HG03442 (cell line): ENCODE data around the gene TNS3.

Source experiments
- ATAC-seq: cut with Tn5 transposase; IDR thresholded peaks from one replicate; pipeline ENCODE4 v1.9.1; 2021; ENCODE audit warnings: mild to moderate bottlenecking, moderate library complexity; ENCODE audit not compliant: unreplicated experiment

Gene TNS3

DNA sequence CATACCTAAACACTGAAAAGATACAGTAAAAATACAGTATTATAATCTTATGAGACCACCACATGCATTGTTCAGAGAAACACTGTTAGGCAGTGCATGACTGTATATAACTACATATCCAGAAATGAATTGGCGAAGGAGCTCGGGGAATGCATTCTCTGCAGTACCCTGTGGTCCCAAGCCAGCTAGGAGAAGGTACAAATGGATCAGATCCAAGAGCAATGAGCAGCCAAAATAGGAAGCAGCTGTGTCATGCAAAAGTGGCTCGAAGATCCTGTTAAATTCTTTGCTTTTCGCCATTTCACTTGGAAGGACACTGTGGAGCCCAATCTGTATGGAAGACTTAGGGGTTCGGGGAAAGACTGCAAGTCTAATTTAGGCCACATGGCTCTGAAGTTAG, 334.8 kb downstream of the TNS3 start:
- no peak for ATAC-seq

DNA sequence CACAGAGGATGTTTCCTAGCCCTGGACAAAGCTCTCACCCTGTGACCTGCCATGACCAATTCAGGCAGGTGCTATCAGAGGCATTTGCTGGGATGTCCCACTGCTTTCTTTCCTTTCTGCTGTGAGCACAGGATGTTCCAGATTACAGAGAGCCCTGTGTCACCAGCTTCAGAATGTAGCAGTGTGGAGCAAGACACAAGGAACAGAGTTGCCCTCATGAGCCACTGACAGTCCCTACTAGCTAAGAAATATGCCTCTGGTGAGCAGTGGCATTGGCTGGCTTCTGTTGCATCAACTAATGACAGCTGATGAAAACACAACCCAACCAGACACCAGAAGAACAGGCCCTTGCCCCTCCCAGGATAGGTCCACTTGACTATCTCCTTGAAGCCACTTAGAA, 337.2 kb downstream of the TNS3 start:
- ATAC-seq = no peak

GRCh38 chr7:47241112-47242065, 340.5 kb downstream of the TNS3 start:
- no peak for ATAC-seq

DNA sequence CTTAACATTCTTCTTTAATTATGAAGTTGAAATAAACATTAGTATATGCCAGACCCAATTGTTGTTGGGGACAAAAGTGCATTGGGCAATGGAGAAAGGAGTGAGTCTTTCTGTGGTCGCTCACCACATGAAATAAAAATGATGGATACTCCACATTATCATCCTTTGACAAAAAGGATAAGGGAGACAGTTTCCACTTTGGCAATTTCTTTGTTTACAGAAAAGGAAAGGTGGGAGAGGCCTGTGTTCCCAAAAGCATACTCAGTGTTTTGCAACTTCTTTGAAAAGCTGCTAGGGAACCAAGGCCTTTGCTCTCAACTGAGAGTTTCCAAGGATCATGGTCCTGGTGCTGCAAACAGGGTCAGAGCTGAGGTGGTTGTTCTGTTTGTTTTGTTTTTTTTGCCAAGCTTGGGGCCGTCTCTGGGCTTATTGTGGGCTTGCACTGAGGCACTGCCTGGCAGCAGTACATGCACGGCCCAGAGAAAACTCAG, 341.9 kb downstream of the TNS3 start:
- ATAC-seq = no peak

- no peak for ATAC-seq
Observed at GRCh38 chr7:47239034-47239433, 342.9 kb downstream of the TNS3 start.

- no peak for ATAC-seq
Observed at GRCh38 chr7:47236480-47237129, 345.3 kb downstream of the TNS3 start.

DNA sequence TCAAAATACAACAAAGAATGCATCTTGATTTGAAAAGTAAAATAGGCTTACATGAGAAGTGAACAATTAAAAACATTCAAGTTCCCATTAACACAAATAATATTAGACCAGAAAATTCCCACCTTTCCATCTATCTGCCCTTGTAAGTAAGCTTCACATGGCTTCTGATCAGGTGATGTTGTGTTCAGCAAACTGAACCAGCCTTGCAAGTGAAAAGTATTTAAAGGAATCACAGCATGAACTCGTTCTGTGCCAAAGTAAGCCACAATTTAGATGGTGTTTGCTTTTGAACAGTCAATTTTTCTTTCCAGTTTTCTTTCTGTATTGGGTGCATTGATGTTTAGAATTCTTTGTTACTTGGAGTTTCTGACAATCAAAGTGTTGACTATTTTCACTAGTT, 347.9 kb downstream of the TNS3 start:
- ATAC-seq = no peak

DNA sequence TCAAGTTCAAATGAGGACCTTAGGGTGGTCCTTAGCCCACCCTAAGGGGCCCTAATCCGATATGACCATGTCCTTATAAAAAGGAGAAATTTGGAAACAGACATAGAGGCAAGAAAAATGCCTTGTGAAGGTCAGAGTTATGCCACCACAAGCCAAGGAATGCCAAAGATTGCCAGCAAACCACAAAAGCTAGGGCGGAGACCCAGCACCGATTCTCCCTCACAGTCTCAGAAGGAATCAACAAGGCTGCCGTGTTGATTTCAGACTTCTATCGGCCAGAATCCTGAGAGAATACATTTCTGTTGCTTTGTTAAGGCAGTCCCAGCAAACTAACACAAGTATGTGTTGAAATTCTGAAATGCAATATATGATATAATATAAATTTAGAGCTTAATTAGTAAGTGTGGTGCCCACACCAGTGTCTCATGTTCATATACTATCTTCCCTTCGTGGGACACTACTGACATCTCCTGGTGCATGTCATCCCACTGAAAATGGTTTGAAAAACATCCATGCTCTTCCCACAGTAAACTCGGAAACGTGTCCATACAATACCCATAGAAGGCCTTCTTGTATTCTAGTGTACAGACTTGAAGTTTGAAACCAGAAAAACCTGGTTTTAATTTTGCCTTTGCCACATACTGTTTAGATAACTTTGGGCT, 349.0 kb downstream of the TNS3 start:
- ATAC-seq = no peak

DNA sequence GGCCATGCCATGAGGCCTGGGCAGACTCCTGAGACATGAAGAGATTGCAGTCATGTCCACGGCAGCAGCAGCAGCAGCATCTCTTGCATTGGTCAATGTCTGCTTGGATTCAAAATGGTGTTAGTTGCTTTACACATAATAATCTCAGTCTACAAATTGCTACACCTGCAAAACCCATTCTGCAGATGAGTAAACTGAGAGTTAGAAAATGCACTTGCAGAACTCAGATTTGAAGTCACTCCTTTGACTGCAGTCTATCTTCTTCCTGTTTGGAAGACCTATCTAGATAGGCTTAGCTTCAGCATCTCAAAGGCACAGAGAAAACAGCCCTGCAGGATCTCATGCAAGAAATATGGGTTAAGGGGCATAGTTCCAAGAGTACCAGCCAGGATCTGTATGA, 350.3 kb downstream of the TNS3 start:
- no peak for ATAC-seq

DNA sequence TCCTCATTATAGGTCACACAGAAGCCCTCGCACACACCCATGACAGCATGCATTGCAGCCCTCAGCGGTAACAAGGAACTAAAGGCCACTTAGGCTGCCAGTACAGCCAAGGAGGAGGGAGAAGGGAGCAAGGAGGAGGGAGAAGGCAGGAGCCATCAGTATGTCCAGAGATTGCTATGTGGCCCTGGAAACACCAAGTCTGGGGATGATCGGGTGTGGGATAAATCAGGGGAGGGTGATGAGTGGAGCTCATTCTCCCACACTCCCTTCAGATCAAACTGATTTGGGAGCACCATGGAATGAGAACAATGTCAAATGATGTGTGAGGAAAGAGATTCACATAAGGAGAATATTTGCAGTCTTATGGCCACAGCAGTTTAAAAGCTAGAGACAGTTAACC, 350.9 kb downstream of the TNS3 start:
- no peak for ATAC-seq

DNA sequence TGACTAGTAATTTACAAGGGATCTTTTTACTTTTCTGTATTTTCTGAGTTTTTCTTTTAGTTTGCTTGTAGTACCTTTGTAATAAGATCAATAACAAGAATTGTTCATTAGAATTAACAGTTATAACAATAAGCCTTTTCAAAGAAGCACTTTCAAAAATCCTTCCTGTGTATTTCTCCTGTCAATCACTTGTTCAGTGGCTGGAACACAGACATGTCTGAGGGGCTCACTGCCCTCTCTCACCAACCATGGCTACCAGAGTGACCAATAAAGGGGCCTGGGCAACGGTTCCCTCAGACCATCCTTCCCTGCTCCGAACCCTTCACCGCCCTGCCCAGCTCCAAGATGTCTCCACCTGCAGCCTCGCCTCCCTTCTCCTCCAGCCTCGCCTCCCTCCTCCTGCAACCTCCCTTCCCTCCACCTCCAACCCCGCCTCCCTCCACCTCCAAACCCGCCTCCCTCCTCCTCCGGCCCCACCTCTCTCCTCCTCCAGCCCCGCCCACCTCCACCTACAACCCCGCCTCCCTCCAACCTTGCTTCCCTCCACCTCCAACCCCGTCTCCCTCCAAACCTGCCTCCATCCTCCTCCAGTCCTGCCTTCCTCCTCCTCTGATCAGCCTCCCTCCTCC, 353.4 kb downstream of the TNS3 start:
- ATAC-seq = no peak

DNA sequence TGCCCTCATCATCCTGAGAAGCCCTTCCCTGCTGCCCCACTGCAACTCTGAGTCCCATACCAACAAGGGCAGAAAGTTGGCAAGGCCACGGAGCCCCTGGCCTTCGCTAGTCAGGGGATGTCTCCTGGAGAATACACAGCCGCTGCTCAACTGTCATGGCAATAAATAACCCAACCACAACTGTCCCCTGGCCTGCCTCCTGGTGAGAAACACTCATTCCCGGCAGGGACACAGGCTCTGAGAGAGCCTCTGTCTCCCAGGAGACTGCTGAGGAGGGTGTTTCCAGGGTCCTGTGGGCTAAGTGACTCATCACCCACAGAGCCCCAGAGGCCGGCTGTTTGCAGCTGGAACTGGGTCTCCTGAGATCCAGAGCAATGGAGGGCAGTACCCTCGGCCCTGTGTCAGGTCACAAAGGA, 354.1 kb downstream of the TNS3 start:
- ATAC-seq = peak; percentile 78

- ATAC-seq = no peak
Observed at GRCh38 chr7:47226696-47227095, 355.2 kb downstream of the TNS3 start.

DNA sequence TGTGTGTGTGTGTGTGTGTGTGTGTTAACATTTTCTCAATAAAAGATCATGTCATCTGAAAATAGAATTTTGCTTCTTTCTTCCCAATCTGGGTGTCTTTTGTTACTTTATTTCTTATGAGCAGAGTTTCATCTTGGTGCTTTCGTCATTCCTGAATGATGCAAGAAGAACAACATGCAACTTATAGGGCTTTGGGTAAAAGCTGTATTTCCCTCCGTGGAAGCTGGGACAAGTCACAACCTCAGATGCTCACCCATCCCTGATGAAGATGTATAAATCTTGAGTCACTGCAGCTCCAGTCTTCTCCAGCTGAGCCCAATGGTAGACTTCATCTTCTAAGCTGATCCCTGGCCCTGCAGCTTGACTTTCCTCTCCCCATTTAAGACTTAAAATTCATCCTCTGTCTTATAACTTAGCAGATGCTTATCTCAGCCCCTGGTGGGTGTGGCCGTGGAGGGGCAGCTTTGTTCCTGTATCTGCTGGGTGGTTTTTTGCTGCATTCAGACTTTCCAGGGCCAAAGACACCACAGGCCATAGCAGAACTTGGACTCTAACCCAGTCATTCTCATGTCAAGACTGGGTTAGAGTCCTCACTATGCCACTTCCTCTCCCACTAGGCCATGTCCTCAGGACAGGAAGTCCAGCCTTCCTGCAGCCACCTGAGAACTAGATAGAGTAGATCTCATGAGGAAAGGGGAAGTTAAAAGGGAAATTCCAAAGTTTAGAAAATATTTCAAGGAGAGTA, 356.4 kb downstream of the TNS3 start:
- ATAC-seq = peak; percentile 45
